H9 (cell line): Measurements from ENCODE around the gene MYBPHL. TPM values are rescaled to one million over a fixed set of nuclear protein-coding genes. Genes with fewer than 3 reads are reported as not detected.
A peak's percentile ranks its signal among the peaks of the same experiment; 100 is the strongest.

Experiments
- DNase-seq: peaks from one replicate; pipeline ENCODE4 v3.0.0-alpha.2; 2017
- H2AFZ ChIP-seq: one replicate; pipeline ENCODE4 v1.6.1; 2013; ENCODE audit warnings: mild to moderate bottlenecking, low read length, control low read depth, moderate library complexity
- H2AK5ac ChIP-seq: 2 replicates; pipeline ENCODE4 v1.6.1; 2013; ENCODE audit warnings: low read length, control low read depth, mixed read lengths; ENCODE audit not compliant: insufficient read length
- H2BK120ac ChIP-seq: one replicate; pipeline ENCODE4 v1.6.1; 2013; ENCODE audit warnings: low read depth, mild to moderate bottlenecking, low read length, control low read depth, inconsistent platforms; ENCODE audit not compliant: poor library complexity, severe bottlenecking
- H2BK12ac ChIP-seq: 2 replicates; pipeline ENCODE4 v1.6.1; 2013; ENCODE audit warnings: low read length, control low read depth, mixed read lengths, low read depth; ENCODE audit not compliant: insufficient read length
- H2BK15ac ChIP-seq: 2 replicates; pipeline ENCODE4 v1.6.1; 2013; ENCODE audit warnings: low read depth, low read length, control low read depth
- H2BK20ac ChIP-seq: one replicate; pipeline ENCODE4 v1.6.1; 2013; ENCODE audit warnings: low read depth, mild to moderate bottlenecking, low read length, control low read depth, inconsistent platforms; ENCODE audit not compliant: poor library complexity, severe bottlenecking
- H2BK5ac ChIP-seq: 2 replicates; pipeline ENCODE4 v1.6.1; 2013; ENCODE audit warnings: low read length, control low read depth, mixed read lengths; ENCODE audit not compliant: insufficient read length
- H3K14ac ChIP-seq: 2 replicates; pipeline ENCODE4 v1.6.1; 2013; ENCODE audit warnings: low read length, control low read depth; ENCODE audit not compliant: insufficient read depth
- H3K18ac ChIP-seq: 2 replicates; pipeline ENCODE4 v1.6.1; 2013; ENCODE audit warnings: low read depth, mild to moderate bottlenecking, mixed read lengths, low read length, control low read depth; ENCODE audit not compliant: insufficient read length
- H3K23ac ChIP-seq: 2 replicates; pipeline ENCODE4 v1.6.1; 2013; ENCODE audit warnings: low read length, control low read depth, mixed read lengths, low read depth; ENCODE audit not compliant: insufficient read length
- H3K23me2 ChIP-seq: 2 replicates; pipeline ENCODE4 v1.6.1; 2013; ENCODE audit warnings: low read depth, mild to moderate bottlenecking, mixed read lengths, low read length, control low read depth; ENCODE audit not compliant: insufficient read length, poor library complexity, severe bottlenecking
- H3K27ac ChIP-seq: 2 replicates; pipeline ENCODE4 v1.5.1; 2013; ENCODE audit warnings: low read length, control low read depth, mixed read lengths, low read depth; ENCODE audit not compliant: insufficient read length
- H3K27me3 ChIP-seq: 2 replicates; pipeline ENCODE4 v1.6.1; 2013; ENCODE audit warnings: low read length, control low read depth, inconsistent platforms; ENCODE audit not compliant: insufficient read depth
- H3K4ac ChIP-seq: 2 replicates; pipeline ENCODE4 v1.6.1; 2013; ENCODE audit warnings: low read depth, mild to moderate bottlenecking, control low read depth, inconsistent platforms, low read length, moderate library complexity
- H3K4me1 ChIP-seq: 2 replicates; pipeline ENCODE4 v1.6.1; 2013; ENCODE audit warnings: low read length, control low read depth, inconsistent platforms; ENCODE audit not compliant: insufficient read depth
- H3K4me2 ChIP-seq: 2 replicates; pipeline ENCODE4 v1.6.1; 2013; ENCODE audit warnings: low read length, control low read depth, mixed read lengths; ENCODE audit not compliant: insufficient read length, insufficient read depth
- H3K56ac ChIP-seq: 2 replicates; pipeline ENCODE4 v1.6.1; 2013; ENCODE audit warnings: low read depth, mild to moderate bottlenecking, mixed read lengths, low read length, control low read depth; ENCODE audit not compliant: insufficient read length
- H3K79me1 ChIP-seq: 2 replicates; pipeline ENCODE4 v1.6.1; 2013; ENCODE audit warnings: low read depth, mild to moderate bottlenecking, moderate library complexity, low read length, control low read depth, inconsistent platforms; ENCODE audit not compliant: insufficient read depth, poor library complexity, severe bottlenecking
- H3K79me2 ChIP-seq: 2 replicates; pipeline ENCODE4 v1.6.1; 2013; ENCODE audit warnings: low read length, control low read depth, inconsistent platforms; ENCODE audit not compliant: insufficient read depth
- H3K9ac ChIP-seq: 2 replicates; pipeline ENCODE4 v1.6.1; 2013; ENCODE audit warnings: low read length, control low read depth, mixed read lengths; ENCODE audit not compliant: insufficient read length; ENCODE audit errors: extremely low read depth
- H3K9me3 ChIP-seq: one replicate; pipeline ENCODE4 v1.6.1; 2013; ENCODE audit warnings: low read depth, low read length, inconsistent platforms; ENCODE audit not compliant: control insufficient read depth
- H3T11ph ChIP-seq: one replicate; pipeline ENCODE4 v1.6.1; 2013; ENCODE audit warnings: mild to moderate bottlenecking, low read length, control low read depth, inconsistent platforms
- H4K20me1 ChIP-seq: one replicate; pipeline ENCODE4 v1.6.1; 2013; ENCODE audit not compliant: control insufficient read depth, insufficient read length, insufficient read depth
- H4K5ac ChIP-seq: 2 replicates; pipeline ENCODE4 v1.6.1; 2013; ENCODE audit warnings: low read depth, mild to moderate bottlenecking, mixed read lengths, low read length, control low read depth; ENCODE audit not compliant: insufficient read length
- H4K8ac ChIP-seq: replicated peaks from 2 replicates; pipeline ENCODE4 v1.6.1; 2013; ENCODE audit warnings: low read length, control low read depth, mixed read lengths, low read depth; ENCODE audit not compliant: insufficient read length
- H4K91ac ChIP-seq: 2 replicates; pipeline ENCODE4 v1.6.1; 2013; ENCODE audit warnings: low read depth, mild to moderate bottlenecking, moderate library complexity, mixed read lengths, low read length, control low read depth; ENCODE audit not compliant: insufficient read length
- H3K27ac Mint-ChIP-seq, 3 experiments: 2 replicates in 2 of 3; 3 replicates in 1 of 3; pipeline ENCODE4 v1.8.0; 2020 to 2021; ENCODE audit warnings: mixed read lengths in 3 of 3, mild to moderate bottlenecking in 1 of 3, moderate library complexity in 1 of 3
- H3K27me3 Mint-ChIP-seq: 2 replicates; pipeline ENCODE4 v1.8.0; 2021; ENCODE audit warnings: low read depth, mild to moderate bottlenecking, moderate library complexity, mixed read lengths
- H3K36me3 Mint-ChIP-seq, 3 experiments: 2 replicates in 2 of 3; 3 replicates in 1 of 3; pipeline ENCODE4 v1.8.0; 2020 to 2021; ENCODE audit warnings: low read depth in 3 of 3, mixed read lengths in 3 of 3; ENCODE audit not compliant: insufficient read depth in 1 of 3
- H3K4me1 Mint-ChIP-seq, 2 experiments: 2 replicates each; pipeline ENCODE4 v1.8.0; 2020; ENCODE audit warnings: mixed read lengths in 2 of 2
- H3K4me3 Mint-ChIP-seq, 2 experiments: 2 replicates in 1 of 2; 3 replicates in 1 of 2; pipeline ENCODE4 v1.8.0; 2020 to 2021; ENCODE audit warnings: mild to moderate bottlenecking in 2 of 2, mixed read lengths in 2 of 2, moderate library complexity in 1 of 2
- H3K9me3 Mint-ChIP-seq, 2 experiments: 2 replicates in 1 of 2; 3 replicates in 1 of 2; pipeline ENCODE4 v1.8.0; 2020; ENCODE audit warnings: mild to moderate bottlenecking in 2 of 2, mixed read lengths in 2 of 2, moderate library complexity in 1 of 2
- WGBS: extraction: QIAGEN DNeasy Blood & Tissue Kit; methylation state at CpG from one replicate; pipeline ENCODE4 v1.1.7; 2013; ENCODE audit warnings: missing lambda C conversion rate, low lambda C conversion rate, mixed read lengths; ENCODE audit not compliant: insufficient read length; ENCODE audit errors: extremely low coverage; 5-methylcytosine and 5-hydroxymethylcytosine counted together
- total RNA-seq: library from RNA; stranded (reverse); gene quantifications from 2 replicates; pipeline ENCODE4 v1.2.1, GENCODE V29; 2021
- TF ChIP-seq, protein P1 (sequence below): fragments of 200-600 bp; sonication (generic); conservative IDR thresholded peaks from 3 replicates; pipeline ENCODE4 v1.8.0; 2021; ENCODE audit warnings: antibody characterized with exemption, mild to moderate bottlenecking

The MYBPHL gene
- total RNA-seq, 1 experiment from 2014 or later, result 0.59 TPM

DNA sequence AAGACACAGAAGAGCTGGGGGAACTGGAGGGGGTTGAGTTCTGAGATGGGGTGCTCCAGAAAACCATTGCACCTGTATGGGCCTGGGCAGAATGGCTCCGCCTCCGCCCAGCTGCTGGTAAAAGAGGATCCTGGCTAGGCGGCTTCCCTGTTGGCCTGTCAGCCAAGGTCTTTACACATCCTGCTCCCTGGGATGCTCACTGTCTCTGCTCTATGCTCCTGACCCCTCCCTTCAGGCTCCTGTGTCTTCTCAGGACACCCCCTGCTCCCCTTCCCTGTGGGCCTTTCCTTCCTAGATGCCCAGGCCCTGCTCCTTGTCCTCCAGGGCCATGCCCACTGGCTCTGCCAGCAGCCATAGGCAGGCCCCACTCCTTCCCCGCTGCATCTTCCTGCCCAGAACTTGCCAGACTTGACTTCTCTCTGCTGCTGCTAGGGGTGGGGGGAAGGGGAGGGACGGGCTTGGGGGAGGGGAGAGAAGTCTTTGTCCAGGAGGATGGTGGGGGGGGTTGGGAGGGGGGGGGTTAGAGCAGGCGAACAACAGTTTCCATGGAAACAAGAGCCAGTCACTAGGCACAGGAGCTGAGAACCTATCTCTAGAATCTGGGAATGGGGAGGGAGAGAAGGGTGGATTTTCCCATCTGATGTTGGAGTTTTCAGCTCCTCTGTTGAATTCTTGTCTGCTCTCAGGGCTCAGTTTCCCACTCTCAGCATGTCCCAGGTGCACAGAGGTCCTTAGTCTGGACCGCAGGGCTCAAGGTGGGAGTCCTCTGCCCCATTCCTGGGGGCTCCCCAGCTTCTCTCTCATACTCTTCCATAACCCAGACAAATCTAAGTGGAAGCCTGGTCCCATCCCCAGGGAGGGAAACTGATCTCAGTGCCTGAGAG lies 46.9 kb downstream of the MYBPHL start:
- Mint-ChIP-seq H3K36me3 (peaks cover 5 to 27% (median 18%) of the 10 kb centered on the region in 3 experiments; a peak in 5 of 7 replicates), H3K27ac (peak overlapping the region; percentile 74 to 98 (median 93); a peak in 6 of 7 replicates), H3K4me1 (peaks cover 33 to 51% of the 10 kb centered on the region in 2 experiments), H3K27me3 (no peaks in the 10 kb centered on the region; the same call in 1 of the 2 replicates), H3K9me3 (no peaks in the 10 kb centered on the region), H3K4me3 (peak overlapping the region in 1 of 2 experiments; percentile 53; a peak in 2 of 5 replicates)
- Histone ChIP-seq H2AK5ac (no peak overlapping the region), H3K27ac (no peak overlapping the region), H2BK12ac (no peak overlapping the region), H4K8ac (no peak overlapping the region), H3K9ac (no peak overlapping the region), H3K14ac (no peak overlapping the region), H3K18ac (no peak overlapping the region), H3K27me3 (no peaks in the 10 kb centered on the region), H3K4me1 (no peaks in the 10 kb centered on the region; the same call in 1 of the 2 replicates), H3K4me2 (no peak overlapping the region), H3K4ac (no peak overlapping the region), H4K5ac (no peak overlapping the region), H3K79me2 (no peaks in the 10 kb centered on the region), H3K79me1 (no peaks in the 10 kb centered on the region), H3K23me2 (no peaks in the 10 kb centered on the region), H4K91ac (no peak overlapping the region), H2AFZ (no peak overlapping the region), H2BK5ac (no peak overlapping the region), H2BK20ac (no peak overlapping the region), H2BK15ac (no peak overlapping the region), H3K56ac (no peak overlapping the region), H2BK120ac (no peak overlapping the region), H4K20me1 (no peaks in the 10 kb centered on the region), H3K23ac (no peak overlapping the region), H3T11ph (no peak overlapping the region), H3K9me3 (no peaks in the 10 kb centered on the region)
- TF ChIP-seq, protein P1, sequence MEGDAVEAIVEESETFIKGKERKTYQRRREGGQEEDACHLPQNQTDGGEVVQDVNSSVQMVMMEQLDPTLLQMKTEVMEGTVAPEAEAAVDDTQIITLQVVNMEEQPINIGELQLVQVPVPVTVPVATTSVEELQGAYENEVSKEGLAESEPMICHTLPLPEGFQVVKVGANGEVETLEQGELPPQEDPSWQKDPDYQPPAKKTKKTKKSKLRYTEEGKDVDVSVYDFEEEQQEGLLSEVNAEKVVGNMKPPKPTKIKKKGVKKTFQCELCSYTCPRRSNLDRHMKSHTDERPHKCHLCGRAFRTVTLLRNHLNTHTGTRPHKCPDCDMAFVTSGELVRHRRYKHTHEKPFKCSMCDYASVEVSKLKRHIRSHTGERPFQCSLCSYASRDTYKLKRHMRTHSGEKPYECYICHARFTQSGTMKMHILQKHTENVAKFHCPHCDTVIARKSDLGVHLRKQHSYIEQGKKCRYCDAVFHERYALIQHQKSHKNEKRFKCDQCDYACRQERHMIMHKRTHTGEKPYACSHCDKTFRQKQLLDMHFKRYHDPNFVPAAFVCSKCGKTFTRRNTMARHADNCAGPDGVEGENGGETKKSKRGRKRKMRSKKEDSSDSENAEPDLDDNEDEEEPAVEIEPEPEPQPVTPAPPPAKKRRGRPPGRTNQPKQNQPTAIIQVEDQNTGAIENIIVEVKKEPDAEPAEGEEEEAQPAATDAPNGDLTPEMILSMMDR, result no peak
- WGBS, result no CpG with 5 or more reads among the region's 7 CpGs
- no peak for DNase-seq
